Measurements from ENCODE around the gene ANKDD1A. TPM values are rescaled to one million over a fixed set of nuclear protein-coding genes. Genes with fewer than 3 reads are reported as not detected.

Gene ANKDD1A
- total RNA-seq, 4 donors from 2014 or later: 0.82 to 7.1 (median 3.2) TPM

DNA sequence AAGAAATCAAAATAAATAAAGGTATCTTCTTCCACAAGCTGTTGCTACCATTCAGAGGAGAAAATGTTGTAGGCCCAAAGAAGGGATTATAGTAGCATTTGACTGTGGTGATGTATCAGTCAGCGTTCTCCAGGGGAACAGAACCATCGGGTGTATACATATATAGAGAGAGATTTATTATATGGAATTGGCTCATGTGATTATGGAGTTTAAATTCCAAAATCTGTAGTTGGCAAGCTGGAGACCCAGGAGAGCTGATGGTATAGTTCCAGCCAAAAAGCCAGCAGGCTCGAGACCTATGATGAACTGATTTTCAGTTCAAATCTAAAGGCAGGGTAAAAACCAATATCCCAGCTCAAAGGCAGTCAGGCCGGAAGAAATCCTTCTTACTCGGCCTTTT, 85.4 kb downstream of the ANKDD1A start:
- H3K36me3 ChIP-seq: peaks cover 0 to 5% (median under 1%) of the 10 kb centered on the region in 4 donors
- 50 to 77% methylated on average over 2 to 5 of the region's 5 CpGs for WGBS, 2 donors (ENCODE audit: low coverage in 1 of 2)
- TF ChIP-seq EP300 (IDR thresholded peaks at IDR 0.05; ENCODE audit: low read depth) (no peak), POLR2AphosphoS5 (IDR thresholded peaks at IDR 0.05) (no peak), POLR2A (IDR thresholded peaks at IDR 0.05) (no peak)
- TF ChIP-seq, protein P1, sequence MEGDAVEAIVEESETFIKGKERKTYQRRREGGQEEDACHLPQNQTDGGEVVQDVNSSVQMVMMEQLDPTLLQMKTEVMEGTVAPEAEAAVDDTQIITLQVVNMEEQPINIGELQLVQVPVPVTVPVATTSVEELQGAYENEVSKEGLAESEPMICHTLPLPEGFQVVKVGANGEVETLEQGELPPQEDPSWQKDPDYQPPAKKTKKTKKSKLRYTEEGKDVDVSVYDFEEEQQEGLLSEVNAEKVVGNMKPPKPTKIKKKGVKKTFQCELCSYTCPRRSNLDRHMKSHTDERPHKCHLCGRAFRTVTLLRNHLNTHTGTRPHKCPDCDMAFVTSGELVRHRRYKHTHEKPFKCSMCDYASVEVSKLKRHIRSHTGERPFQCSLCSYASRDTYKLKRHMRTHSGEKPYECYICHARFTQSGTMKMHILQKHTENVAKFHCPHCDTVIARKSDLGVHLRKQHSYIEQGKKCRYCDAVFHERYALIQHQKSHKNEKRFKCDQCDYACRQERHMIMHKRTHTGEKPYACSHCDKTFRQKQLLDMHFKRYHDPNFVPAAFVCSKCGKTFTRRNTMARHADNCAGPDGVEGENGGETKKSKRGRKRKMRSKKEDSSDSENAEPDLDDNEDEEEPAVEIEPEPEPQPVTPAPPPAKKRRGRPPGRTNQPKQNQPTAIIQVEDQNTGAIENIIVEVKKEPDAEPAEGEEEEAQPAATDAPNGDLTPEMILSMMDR (IDR thresholded peaks at IDR 0.05): no peak
- DNase-seq: no peak
- no peak overlapping the region for H3K27ac ChIP-seq
- H3K4me3 ChIP-seq: no peak overlapping the region
- H3K27me3 ChIP-seq: no peaks in the 10 kb centered on the region
- no peaks in the 10 kb centered on the region for H3K9me3 ChIP-seq
- intact Hi-C loops (cut with DNase I; ENCODE audit: low total_unique reads): no loop called here
- in situ Hi-C loops (cut with MboI; ENCODE audit: low pct_ligation_motif_present in 1 of 4, low pct_unique_long_range_greater_than_20kb in 1 of 4, low sequenced_read_pairs in 3 of 4): no loop called here
- H3K4me1 ChIP-seq: no peaks in the 10 kb centered on the region

DNA sequence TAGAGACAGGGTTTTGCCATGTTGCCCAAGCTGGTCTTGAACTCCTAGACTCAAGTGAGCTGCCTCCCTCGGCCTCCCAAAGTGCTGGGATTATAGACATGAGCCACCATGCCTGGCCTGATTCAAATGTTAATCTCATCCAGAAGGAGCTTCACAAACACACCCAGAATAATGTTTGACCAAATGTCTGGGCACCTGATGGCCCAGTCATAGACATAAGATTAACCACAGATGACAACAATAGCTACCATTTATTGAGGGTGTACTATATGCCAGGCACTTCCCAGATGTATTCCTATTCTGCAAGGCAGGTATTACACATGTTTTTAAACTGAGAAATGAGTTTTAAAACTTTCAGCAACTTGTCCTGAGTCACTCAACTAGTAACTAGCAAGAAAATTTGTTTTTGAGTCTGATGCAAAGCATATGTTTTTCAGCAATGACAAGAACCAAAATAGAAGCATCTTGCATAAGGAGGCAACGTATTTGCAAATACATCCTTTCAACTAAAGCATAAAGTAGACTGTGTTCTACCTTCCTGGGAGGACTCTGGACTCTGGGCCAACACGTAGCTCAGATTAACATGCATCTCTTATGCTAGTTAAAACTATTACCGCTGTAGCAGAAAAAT, 86.2 kb downstream of the ANKDD1A start:
- TF ChIP-seq, protein P1 (IDR thresholded peaks at IDR 0.05): no peak
- TF ChIP-seq POLR2AphosphoS5 (IDR thresholded peaks at IDR 0.05) (no peak), EP300 (IDR thresholded peaks at IDR 0.05; ENCODE audit: low read depth) (no peak), POLR2A (IDR thresholded peaks at IDR 0.05) (no peak)
- intact Hi-C loops (cut with DNase I; ENCODE audit: low total_unique reads): no loop called here
- no peaks in the 10 kb centered on the region for H3K4me1 ChIP-seq
- DNase-seq: no peak
- H3K27ac ChIP-seq: no peak overlapping the region
- H3K4me3 ChIP-seq: no peak overlapping the region
- no peaks in the 10 kb centered on the region for H3K27me3 ChIP-seq
- no peaks in the 10 kb centered on the region for H3K9me3 ChIP-seq
- H3K36me3 ChIP-seq: peaks cover 0 to 12% (median 4%) of the 10 kb centered on the region in 4 donors
- in situ Hi-C loops (cut with MboI; ENCODE audit: low pct_ligation_motif_present in 1 of 4, low pct_unique_long_range_greater_than_20kb in 1 of 4, low sequenced_read_pairs in 3 of 4): no loop called here
- 82 to 87% methylated on average over 3 to 4 of the region's 4 CpGs for WGBS, 2 donors (ENCODE audit: low coverage in 1 of 2)

DNA sequence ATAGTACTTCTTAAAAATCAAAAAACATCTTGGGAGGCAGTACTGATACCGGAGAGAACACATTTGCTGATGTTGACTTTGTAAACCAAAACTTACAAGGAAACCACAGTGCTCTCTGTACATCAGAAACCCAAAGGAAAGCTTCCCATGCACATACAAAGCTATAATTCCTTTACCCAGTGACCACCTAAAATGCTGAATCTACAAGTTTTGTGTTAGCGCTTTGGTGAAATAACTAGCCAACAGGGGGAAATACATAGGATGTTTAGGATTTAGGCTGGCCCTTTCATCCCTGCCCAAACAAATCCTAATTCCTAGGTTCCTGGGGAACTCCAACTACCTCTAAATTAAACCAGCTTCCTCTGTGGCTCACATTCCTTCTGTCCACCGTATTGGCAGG, 93.3 kb downstream of the ANKDD1A start:
- 88 to 92% methylated on average over 3 of the region's 3 CpGs for WGBS, 2 donors (ENCODE audit: low coverage in 1 of 2)
- Histone ChIP-seq H3K9me3 (no peaks in the 10 kb centered on the region), H3K36me3 (peaks cover 0 to 12% (median 4%) of the 10 kb centered on the region in 4 donors), H3K27ac (no peak overlapping the region), H3K27me3 (no peaks in the 10 kb centered on the region), H3K4me1 (no peaks in the 10 kb centered on the region), H3K4me3 (no peak overlapping the region)
- DNase-seq: no peak
- in situ Hi-C loops (cut with MboI; ENCODE audit: low pct_ligation_motif_present in 1 of 4, low pct_unique_long_range_greater_than_20kb in 1 of 4, low sequenced_read_pairs in 3 of 4): loop anchor here in 1 of 4 donors (25.0 kb wide), 1 partner anchor 593 kb away; no protein-coding TSS in a partner anchor
- no peak for TF ChIP-seq POLR2AphosphoS5 (IDR thresholded peaks at IDR 0.05)
- no peak for TF ChIP-seq POLR2A (IDR thresholded peaks at IDR 0.05)
- TF ChIP-seq, protein P1 (IDR thresholded peaks at IDR 0.05): no peak
- no peak for TF ChIP-seq EP300 (IDR thresholded peaks at IDR 0.05; ENCODE audit: low read depth)
- intact Hi-C loops (cut with DNase I; ENCODE audit: low total_unique reads): no loop called here

DNA sequence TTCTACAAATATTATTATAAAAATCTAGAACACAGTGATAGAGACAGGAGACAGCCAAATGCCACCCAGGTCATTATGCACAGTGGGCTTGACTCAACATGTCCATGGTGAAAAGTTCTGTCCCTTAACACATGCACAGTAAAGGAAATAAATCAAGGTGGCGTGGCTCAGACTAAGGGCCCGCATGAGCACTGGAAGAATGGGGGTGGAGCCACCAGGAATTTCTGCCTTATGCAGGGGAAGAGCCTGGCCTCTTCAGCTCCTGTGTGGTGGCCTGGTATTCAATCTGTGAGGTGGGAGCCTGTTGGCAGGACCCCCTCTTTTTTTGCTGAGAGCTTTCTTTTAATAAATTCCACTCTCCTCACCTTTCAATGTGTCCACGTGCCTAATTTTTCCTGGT, 95.2 kb downstream of the ANKDD1A start:
- Histone ChIP-seq H3K9me3 (no peaks in the 10 kb centered on the region), H3K27ac (no peak overlapping the region), H3K4me3 (no peak overlapping the region), H3K4me1 (no peaks in the 10 kb centered on the region), H3K27me3 (no peaks in the 10 kb centered on the region), H3K36me3 (peaks cover 0 to 20% (median 3%) of the 10 kb centered on the region in 4 donors)
- WGBS, 2 donors (ENCODE audit: low coverage in 1 of 2): 83 to 96% methylated on average over 3 of the region's 3 CpGs
- intact Hi-C loops (cut with DNase I; ENCODE audit: low total_unique reads) (no loop called here), in situ Hi-C loops (cut with MboI; ENCODE audit: low pct_ligation_motif_present in 1 of 4, low pct_unique_long_range_greater_than_20kb in 1 of 4, low sequenced_read_pairs in 3 of 4) (loop anchor here in 1 of 4 donors (25.0 kb wide), 1 partner anchor 595 kb away; no protein-coding TSS in a partner anchor)
- DNase-seq: no peak
- TF ChIP-seq, protein P1 (IDR thresholded peaks at IDR 0.05): no peak
- TF ChIP-seq EP300 (IDR thresholded peaks at IDR 0.05; ENCODE audit: low read depth): no peak
- TF ChIP-seq POLR2AphosphoS5 (IDR thresholded peaks at IDR 0.05): no peak
- TF ChIP-seq POLR2A (IDR thresholded peaks at IDR 0.05): no peak

Other genes starting within 250 kb of the ANKDD1A start
- 10 to 100 TPM in 2 of 4 donors, 1 to 10 TPM in 2; 4.4 to 27.7 (median 11.5) TPM for gene RBPMS2, start 136.3 kb upstream of the ANKDD1A start, total RNA-seq
- gene PIF1, start 86.3 kb upstream of the ANKDD1A start, total RNA-seq: 10 to 100 TPM in 1 of 4 donors, 1 to 10 TPM in 3; 1.1 to 49.8 (median 2.3) TPM
- gene PLEKHO2, start 70.0 kb upstream of the ANKDD1A start, total RNA-seq: 10 to 100 TPM in 2 of 4 donors, 1 to 10 TPM in 2; 4.6 to 12.3 (median 9.8) TPM
- 10 to 100 TPM; 27.7 to 67.2 (median 53.0) TPM for gene SPG21, start 78.0 kb downstream of the ANKDD1A start, total RNA-seq
- 10 to 100 TPM in 3 of 4 donors, 1 to 10 TPM in 1; 9.8 to 40.5 (median 31.0) TPM for gene MTFMT, start 117.7 kb downstream of the ANKDD1A start, total RNA-seq
- 100 to 1,000 TPM in 2 of 4 donors, 10 to 100 TPM in 1, 1 to 10 TPM in 1; 3.4 to 150 (median 121) TPM for gene SLC51B, start 133.5 kb downstream of the ANKDD1A start, total RNA-seq
- gene RASL12, start 156.1 kb downstream of the ANKDD1A start, total RNA-seq: 10 to 100 TPM; 13.9 to 46.8 (median 16.4) TPM
- gene KBTBD13, start 164.8 kb downstream of the ANKDD1A start, total RNA-seq: not detected
- 1 to 10 TPM; 2.0 to 8.2 (median 4.4) TPM for gene UBAP1L, start 203.3 kb downstream of the ANKDD1A start, total RNA-seq
- 10 to 100 TPM; 12.4 to 22.1 (median 16.3) TPM for gene PDCD7, start 221.9 kb downstream of the ANKDD1A start, total RNA-seq

Data from transverse colon (tissue), 4 donors.